ENCODE data around the gene TEX11.

Gene TEX11

DNA sequence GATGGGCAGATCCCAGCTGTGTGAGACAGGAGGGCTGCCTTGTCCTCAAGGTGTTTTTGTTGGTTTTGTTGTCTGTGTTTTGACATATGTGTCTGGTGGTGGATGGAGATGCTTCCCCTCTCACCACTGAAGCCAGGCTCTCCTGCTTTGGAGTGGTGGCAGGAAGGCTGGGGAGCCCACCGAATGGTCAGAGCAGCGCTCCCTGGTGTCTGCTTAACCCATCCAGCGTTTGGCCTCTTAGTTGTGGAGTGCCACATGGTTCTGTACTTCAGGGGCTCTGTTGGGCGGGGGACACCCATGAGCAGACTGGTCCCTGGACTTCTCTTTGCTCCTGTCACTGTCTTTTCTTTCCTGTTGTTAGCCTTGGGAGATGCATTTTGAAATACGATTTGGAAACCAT lies 412.0 kb downstream of the TEX11 start:
- DNase-seq (ENCODE audit: low read depth): no peak

DNA sequence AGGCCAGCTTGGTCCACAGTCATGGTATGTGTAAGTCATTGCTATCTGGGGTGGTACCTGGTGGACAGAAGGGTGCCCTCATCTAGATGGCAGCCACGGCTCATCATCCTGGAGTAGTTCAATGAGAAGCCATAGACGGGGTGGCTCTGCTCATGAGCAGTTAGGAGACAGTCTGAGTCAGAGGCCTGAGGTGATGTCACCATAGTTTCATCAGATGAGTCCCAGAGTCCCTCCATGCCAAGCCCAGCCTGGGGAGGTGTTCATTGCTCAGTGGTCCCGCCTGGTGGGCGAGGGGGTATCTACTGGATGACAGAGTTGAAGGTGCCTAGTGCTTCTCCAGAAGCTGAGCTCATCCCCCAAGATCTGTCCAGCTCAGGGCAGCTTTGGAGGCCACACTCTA lies 414.1 kb downstream of the TEX11 start:
- DNase-seq (ENCODE audit: low read depth): no peak

GRCh38 chrX:70488856-70489255 lies 419.7 kb downstream of the TEX11 start:
- DNase-seq (ENCODE audit: low read depth): no peak

GRCh38 chrX:70485466-70485865 lies 423.0 kb downstream of the TEX11 start:
- no peak for DNase-seq (ENCODE audit: low read depth)

GRCh38 chrX:70482300-70482699 lies 426.2 kb downstream of the TEX11 start:
- DNase-seq (ENCODE audit: low read depth): no peak

DNA sequence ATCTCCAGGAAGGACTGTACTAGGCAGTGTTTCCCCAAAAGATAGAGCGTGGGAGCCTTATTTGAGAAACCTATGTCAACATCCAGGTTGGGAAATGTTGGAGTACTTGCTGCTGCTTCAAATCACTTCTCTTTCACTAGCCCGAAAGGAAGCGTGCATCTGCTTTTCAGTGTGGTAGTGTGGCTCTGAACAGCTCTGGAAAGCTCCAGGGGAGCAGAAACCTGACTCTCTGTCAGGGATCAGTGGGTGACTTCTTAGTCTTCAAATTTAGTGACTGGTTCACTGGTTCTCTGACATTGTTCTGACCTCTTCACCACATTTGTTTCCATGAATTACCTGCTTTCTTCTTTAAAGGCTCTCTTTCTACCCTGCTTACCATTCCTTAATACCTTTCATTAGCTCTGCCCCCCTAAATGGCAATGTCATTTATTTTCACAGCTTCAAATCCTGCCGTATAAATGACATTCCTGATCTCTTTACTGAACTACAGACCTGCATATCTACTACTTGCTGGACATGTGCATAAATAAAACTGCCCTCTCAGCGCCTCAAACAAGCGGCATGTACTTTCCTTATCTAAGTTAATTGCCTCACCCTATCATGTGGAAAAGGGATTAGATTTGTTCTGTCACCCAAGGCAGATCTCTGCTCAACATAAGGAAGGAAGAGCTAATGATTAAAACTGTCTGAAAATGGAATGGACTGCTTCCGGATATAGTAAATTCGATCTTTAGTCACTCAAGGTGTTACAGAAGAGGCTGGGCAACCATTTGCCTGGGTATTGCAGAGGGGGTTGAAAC lies 426.8 kb downstream of the TEX11 start:
- DNase-seq (ENCODE audit: low read depth): no peak

DNA sequence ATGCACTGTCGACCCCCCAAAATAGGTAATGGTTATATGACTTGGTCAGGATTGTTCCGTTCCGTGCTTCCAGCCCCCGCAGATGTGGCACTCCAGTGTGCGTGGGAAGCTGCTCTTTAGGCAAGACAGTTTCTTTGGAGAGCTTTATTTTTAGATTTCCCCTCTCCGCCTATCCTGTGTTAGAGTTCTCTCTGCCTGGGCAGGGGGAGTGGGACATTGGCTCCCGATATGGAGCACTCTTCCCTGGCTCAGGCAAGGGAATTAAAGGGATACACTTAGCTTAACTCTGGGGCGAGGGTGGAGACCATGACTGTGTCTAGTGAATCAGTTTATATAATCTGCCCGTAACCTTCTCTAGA lies 427.9 kb downstream of the TEX11 start:
- DNase-seq (ENCODE audit: low read depth): no peak

GRCh38 chrX:70479922-70480659 lies 428.4 kb downstream of the TEX11 start:
- DNase-seq (ENCODE audit: low read depth): no peak

- DNase-seq (ENCODE audit: low read depth): peak; percentile 51
Measured at GRCh38 chrX:70479247-70479921, 429.1 kb downstream of the TEX11 start.
